Liver (tissue), 3 donors: ENCODE data around the gene GOSR1.

ENCODE experiments used
- ATF3 ChIP-seq: IDR thresholded peaks from 2 replicates; pipeline ENCODE4 v1.6.1; 2016; ENCODE audit warnings: antibody characterized with exemption
- CTCF ChIP-seq: fragments of 150-350 bp; IDR thresholded peaks from 2 replicates; pipeline ENCODE4 v1.5.1; 2017; ENCODE audit warnings: improper control_type of control experiment, low read depth, low read length; ENCODE audit not compliant: missing input control
- EGR1 ChIP-seq, 2 donors: IDR thresholded peaks; 2 replicates each; pipeline ENCODE4 v1.6.1; 2016 to 2018; ENCODE audit warnings: antibody characterized with exemption in 2 of 2, low read depth in 2 of 2
- GABPA ChIP-seq, 2 donors: IDR thresholded peaks in 1 of 2; conservative IDR thresholded peaks in 1 of 2; 2 replicates each; pipeline ENCODE4 v1.6.1; 2016; ENCODE audit warnings: antibody characterized with exemption in 2 of 2, mild to moderate bottlenecking in 1 of 2, moderate library complexity in 1 of 2
- JUND ChIP-seq, 2 donors: IDR thresholded peaks; 2 replicates each; pipeline ENCODE4 v1.6.1; 2016; ENCODE audit warnings: antibody characterized with exemption in 2 of 2
- NR2F2 ChIP-seq: IDR thresholded peaks from 2 replicates; pipeline ENCODE4 v1.6.1; 2016; ENCODE audit warnings: antibody characterized with exemption
- RAD21 ChIP-seq, 2 donors: IDR thresholded peaks; 2 replicates each; pipeline ENCODE4 v1.6.1; 2016; ENCODE audit warnings: antibody characterized with exemption in 2 of 2, mild to moderate bottlenecking in 2 of 2
- REST ChIP-seq: IDR thresholded peaks from 2 replicates; pipeline ENCODE4 v1.6.1; 2016; ENCODE audit warnings: antibody characterized with exemption, mild to moderate bottlenecking
- RXRA ChIP-seq, 2 donors: IDR thresholded peaks; 2 replicates each; pipeline ENCODE4 v1.6.1; 2017 to 2018; ENCODE audit warnings: antibody characterized with exemption in 2 of 2, mild to moderate bottlenecking in 1 of 2
- SP1 ChIP-seq: IDR thresholded peaks from 2 replicates; pipeline ENCODE4 v1.6.1; 2018; ENCODE audit warnings: antibody characterized with exemption, mild to moderate bottlenecking
- YY1 ChIP-seq: IDR thresholded peaks from 2 replicates; pipeline ENCODE4 v1.6.1; 2016; ENCODE audit warnings: antibody characterized with exemption, mild to moderate bottlenecking
- donor health status: healthy.
- donor health status: healthy.

- TF ChIP-seq CTCF (no peak), GABPA (IDR thresholded peaks at IDR 0.05 in 1 of 2, conservative IDR thresholded peaks at IDR 0.05 in 1 of 2) (no peak), SP1 (no peak), RAD21 (IDR thresholded peaks at IDR 0.05) (no peak), RXRA (IDR thresholded peaks at IDR 0.05) (no peak), YY1 (no peak), REST (no peak), NR2F2 (no peak), JUND (IDR thresholded peaks at IDR 0.05) (no peak), EGR1 (IDR thresholded peaks at IDR 0.05; ENCODE audit: low read depth in 2 of 2) (no peak), ATF3 (no peak)
These were observed 81.7 kb downstream of the GOSR1 start for GRCh38 chr17:30558686-30559545.
